IPS DF 4.7 (cell line): ENCODE data around the gene WDR18.

Experiments used
- DNase-seq: peaks from one replicate; pipeline ENCODE4 v3.0.0-alpha.2; 2013; ENCODE audit warnings: low spot score; ENCODE audit errors: extremely low read depth

Gene WDR18

DNA sequence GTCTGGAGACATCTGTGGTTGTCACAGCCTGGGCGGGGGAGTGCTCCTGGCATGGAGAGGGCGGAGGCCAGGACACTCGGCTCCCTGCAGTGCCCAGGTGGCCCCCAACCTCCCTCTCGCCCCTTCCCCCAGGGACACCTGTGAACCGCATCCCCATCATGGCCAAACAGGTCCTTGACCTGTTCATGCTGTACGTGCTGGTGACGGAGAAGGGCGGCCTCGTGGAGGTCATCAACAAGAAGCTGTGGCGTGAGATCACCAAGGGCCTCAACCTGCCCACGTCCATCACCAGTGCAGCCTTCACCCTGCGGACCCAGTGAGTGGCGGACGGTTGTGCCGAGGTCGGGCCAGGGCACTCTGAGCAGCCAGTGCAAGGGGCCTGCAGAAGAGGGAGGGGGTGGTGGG is 20.0 kb upstream of the WDR18 start:
- no peak for DNase-seq

DNA sequence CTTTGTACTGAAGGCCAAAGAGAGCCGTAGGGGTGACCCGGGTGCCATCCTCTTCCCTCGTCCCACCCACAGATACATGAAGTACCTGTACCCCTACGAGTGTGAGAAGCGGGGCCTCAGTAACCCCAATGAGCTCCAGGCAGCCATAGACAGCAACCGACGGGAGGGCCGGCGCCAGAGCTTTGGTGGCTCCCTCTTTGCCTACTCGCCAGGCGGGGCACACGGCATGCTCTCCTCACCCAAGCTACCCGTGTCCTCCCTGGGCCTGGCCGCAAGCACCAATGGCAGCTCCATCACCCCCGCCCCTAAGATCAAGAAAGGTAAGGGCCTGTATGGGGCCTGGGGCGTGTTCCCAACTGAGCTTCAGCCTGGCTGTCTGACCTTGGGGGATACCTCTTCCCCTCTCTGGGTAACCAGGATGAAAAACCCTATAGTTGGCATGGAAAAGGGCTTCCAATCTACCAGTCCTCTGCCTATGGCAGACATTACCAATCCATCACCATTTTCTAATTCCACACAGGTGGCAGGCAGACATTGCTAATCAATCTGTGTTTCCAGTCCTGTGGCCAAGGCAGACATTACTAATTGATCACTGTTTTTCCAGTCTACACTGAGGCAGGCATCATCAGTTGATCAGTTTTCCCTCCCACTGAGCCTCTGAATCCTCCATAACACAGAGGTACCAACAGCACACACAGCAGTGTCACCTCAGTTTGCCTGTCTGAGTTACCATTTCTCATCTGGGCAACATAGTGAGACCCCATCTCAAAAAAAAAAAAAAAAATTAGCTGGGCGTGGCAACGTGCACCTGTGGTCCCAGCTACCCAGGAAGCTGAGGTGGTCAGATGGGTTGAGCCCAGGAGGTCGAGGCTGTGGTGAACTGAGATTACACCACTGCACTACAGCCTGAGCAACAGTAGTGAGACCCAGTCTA is 19.1 kb upstream of the WDR18 start:
- no peak for DNase-seq

- no peak for DNase-seq
These were observed 17.6 kb upstream of the WDR18 start for GRCh38 chr19:966485-967088.

GRCh38 chr19:970695-971094 is 13.4 kb upstream of the WDR18 start:
- DNase-seq, result no peak

- DNase-seq, result no peak
These were observed 12.3 kb upstream of the WDR18 start for GRCh38 chr19:971795-972194.

GRCh38 chr19:972281-972680 is 11.9 kb upstream of the WDR18 start:
- no peak for DNase-seq

DNA sequence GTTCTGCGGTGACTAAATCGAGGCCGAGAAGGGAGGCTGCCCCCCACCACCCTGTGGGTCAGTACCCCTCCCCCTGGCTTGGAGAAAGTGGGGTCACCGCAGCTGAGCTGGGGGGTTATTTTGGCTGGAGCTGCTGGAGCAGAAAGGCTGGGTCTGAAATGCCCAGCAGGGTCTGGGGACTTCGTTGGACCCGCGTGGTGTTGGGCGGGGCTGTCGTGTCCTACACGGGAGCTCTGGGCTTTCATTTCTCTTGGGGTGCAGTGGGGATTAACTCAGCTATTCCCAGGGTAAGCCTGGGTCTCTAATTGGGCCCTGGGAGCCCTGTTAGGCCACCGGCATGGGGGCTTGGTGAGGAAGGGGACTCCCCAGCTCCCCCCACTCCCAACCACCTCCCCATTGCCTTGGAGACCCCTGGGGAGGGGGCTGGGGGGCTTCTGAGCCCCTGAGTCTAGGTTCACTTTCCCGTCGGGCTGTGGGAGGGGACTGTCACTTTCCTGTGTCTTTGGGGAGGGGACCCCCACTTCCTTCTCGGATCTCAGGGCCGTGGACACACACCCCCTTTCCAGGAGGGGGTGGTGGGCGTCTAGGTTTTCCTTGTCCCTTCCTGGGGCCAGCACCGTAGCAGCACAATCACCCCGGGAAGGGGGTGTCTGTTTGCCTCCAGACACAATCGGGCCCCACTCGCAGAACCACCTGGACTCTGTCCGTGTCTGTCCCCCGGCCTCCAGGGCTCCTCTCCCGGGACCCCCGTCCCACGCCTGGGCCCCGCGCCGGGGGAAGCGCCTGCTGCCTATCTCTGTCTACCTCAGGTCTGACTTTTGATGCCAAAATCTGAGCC is 10.2 kb upstream of the WDR18 start:
- no peak for DNase-seq

GRCh38 chr19:974564-975257 is 9.4 kb upstream of the WDR18 start:
- DNase-seq, result no peak

- no peak for DNase-seq
These were observed 7.7 kb upstream of the WDR18 start for GRCh38 chr19:976476-976875.

- DNase-seq, result no peak
These were observed 7.1 kb upstream of the WDR18 start for GRCh38 chr19:977058-977464.

- no peak for DNase-seq
These were observed 4.8 kb upstream of the WDR18 start for GRCh38 chr19:979318-979741.

- DNase-seq, result no peak
These were observed 3.8 kb upstream of the WDR18 start for GRCh38 chr19:980133-980998.

DNA sequence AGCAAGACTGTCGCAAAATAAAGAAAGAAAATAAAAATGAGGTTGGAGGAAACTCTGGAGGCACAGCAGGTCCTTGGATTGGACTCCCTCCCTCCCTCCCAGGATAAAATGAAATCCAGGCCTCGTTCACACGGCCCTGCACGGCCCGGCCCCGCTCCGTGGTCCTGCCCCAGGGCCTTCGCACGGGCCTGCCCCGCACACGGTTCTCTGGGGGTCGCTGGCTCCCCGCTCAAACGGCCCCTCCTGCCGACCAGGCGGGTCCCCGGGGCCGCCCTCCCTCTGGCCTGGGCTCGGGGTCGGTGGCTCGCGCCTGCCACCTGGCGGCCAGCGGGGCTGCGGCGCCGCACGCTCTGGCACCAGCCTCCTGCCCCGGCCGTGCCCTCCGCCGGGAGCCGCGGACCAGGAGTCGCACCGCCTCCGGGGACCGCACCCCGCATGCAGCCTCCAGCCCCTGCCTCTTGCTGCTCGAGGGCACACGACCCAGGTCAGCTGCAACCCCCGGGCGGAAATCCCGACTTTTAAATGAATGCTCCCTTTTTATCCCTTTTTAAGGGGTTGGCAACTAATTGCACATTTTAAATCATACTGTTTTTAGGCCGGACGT is 1.5 kb upstream of the WDR18 start:
- DNase-seq, result no peak

GRCh38 chr19:986083-986482 is 1.9 kb downstream of the WDR18 start:
- no peak for DNase-seq

GRCh38 chr19:988081-988480 is 3.9 kb downstream of the WDR18 start:
- DNase-seq, result no peak

GRCh38 chr19:988510-988909 is 4.4 kb downstream of the WDR18 start:
- no peak for DNase-seq

- DNase-seq, result no peak
These were observed 5.4 kb downstream of the WDR18 start for GRCh38 chr19:989381-990081.

DNA sequence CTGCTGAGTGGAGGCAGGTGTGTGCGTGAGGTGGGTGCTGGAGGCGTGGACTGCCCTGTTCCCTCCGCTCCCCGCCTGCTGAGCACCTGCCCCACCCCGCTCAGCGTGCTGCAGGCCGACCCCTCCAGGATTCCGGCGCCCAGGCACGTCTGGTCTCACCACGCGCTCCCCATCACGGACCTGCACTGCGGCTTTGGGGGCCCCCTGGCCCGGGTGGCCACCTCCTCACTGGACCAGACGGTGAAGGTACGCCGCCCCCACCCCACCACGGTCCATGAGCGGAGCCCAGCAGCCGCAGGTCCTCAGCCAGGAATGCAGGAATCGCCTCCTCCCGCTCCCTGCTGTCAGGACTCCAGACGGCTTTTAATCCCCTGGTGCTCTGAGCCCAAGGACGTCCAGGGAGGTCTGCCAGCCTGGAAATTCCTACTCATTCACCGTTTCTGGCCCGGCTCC is 6.0 kb downstream of the WDR18 start:
- DNase-seq, result no peak

GRCh38 chr19:990746-991145 is 6.6 kb downstream of the WDR18 start:
- DNase-seq, result no peak
